GM19467 (cell line): Measurements from ENCODE around the gene MATN1.

ENCODE experiments used
- ATAC-seq: cut with Tn5 transposase; IDR thresholded peaks from one replicate; pipeline ENCODE4 v1.9.1; 2021; ENCODE audit warnings: mild to moderate bottlenecking, moderate library complexity; ENCODE audit not compliant: unreplicated experiment

Gene MATN1

DNA sequence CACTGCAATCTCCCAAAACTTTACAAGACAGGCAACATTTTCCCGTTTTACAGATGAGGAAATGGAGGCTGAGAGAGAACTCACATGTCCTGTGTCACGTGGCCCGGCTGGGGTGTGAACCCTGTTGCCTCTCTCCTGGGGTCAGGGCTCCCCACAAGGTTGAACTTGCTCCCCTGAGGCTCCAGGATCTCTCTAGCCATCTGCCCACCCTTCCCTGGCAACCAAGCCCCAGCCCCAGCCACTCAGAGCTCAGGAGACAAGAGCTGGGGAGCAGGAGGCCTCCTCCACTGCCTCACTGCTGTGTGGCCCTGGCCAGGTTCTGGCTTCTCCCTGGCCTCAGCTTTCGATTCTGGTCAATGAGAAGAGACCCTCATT is 22.4 kb upstream of the MATN1 start:
- no peak for ATAC-seq

DNA sequence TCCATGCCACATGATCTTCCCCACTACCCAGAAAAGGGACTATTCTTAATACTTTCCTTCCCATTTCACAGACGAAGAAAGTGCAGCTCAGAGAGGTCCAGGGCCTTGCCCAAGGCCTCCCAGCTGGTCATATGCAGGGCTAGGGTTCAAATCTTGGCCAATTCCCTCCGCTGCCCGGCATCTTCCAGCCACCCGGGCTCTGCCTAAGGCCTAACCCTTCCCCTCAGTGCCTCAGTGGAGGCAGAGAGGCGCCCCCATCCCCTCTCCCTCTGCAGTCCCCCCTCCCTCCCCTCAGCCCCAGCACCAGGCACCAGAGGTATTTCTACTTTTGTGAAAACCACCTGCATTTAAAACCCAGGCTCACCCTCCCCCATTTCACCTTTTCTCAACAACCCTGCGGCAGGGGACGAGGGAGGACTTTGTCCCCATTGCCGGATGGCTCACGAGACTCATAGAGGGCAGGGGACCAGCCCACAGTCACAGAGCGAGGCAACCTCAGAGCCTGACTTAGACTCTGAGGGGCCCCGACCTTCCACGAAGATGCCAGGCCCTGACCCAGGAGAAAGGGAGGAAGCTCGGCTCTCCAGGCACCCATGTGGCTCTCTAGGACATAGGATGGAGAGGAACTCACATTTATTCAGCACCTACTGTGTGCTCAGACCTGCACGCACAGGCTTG is 21.9 kb upstream of the MATN1 start:
- ATAC-seq: no peak

DNA sequence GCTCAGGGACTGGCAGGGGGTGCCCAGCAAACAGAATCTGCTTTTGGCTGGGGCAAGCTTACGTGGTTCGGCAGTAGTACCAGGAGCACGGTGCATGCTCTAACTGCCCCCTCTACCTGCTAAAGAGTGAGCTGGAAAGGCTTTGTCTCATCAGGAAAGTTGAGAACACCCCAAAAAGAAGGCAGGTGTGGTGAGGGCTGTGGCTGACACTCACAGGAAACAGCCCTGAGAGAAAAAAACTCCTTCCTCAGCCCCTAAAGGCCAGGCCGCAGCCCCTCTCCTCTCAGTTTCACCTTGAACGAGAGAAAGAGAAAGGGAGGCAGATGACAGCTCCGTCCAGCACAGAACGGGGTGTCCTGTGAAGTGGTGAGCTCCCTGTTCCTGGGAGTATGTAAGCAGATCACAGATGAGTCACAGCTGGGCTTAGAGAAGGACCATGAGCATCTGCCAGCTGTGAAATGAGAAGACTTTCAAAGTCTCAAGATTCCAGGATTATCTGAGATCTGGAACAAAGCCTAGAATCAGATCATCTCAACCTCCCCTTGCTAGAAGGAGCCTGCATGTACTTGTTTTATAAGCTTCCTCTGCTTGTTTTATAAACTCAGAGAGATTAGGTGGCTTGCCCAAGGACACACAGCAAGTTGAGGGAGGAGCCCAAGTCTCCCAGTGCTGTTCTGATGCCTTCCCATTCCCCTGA is 20.8 kb upstream of the MATN1 start:
- peak; percentile 29 for ATAC-seq

DNA sequence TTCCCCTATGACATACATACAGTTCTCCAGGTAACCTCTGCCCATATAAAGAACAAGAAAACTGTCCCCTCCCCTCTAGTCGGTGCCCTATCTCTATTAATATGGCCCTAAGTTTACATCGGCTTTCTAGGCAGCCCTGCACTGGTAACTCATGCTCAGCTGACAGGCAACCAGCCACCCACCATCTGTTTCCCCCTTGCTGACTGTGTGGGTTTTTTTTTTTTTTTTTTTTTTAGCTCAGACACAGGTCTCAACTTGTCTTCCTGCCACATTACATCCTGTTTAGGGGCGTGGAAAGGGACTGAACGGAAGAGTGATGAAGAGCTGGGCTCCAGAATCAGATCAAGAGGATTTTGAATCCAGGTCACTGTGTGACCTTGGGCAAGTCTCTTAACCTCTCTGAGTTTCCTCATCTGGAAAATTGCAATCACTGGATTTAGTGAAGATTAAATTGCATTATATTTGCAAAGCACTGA is 20.2 kb upstream of the MATN1 start:
- ATAC-seq: peak; percentile 33

DNA sequence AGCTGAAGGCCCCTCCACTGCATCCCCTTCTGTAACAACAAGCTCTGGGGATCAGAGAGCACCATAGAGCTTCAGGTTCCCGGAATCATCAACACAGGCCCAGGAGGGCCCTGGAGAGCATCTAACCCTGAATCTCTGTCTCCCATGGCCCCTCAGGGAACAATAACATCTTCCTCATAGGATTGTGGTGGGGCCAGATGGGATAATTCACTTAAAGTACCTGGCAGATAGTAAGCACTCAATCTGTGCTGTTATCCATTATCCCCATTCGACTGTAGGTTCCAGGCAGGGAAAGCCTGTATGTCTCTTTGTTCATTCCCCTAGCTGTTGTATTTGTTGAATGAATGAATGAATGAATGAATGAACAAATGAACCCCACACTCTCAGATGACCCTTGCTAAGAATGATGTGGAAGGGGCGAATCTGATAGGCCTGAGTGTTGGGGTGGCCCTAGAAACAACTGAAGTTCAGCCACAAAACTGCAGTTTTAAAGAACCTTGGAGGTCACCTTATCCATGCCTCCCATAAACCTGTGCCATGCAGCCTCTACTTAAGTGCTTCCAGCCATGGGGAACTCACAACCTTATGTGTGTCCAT is 19.7 kb upstream of the MATN1 start:
- no peak for ATAC-seq

DNA sequence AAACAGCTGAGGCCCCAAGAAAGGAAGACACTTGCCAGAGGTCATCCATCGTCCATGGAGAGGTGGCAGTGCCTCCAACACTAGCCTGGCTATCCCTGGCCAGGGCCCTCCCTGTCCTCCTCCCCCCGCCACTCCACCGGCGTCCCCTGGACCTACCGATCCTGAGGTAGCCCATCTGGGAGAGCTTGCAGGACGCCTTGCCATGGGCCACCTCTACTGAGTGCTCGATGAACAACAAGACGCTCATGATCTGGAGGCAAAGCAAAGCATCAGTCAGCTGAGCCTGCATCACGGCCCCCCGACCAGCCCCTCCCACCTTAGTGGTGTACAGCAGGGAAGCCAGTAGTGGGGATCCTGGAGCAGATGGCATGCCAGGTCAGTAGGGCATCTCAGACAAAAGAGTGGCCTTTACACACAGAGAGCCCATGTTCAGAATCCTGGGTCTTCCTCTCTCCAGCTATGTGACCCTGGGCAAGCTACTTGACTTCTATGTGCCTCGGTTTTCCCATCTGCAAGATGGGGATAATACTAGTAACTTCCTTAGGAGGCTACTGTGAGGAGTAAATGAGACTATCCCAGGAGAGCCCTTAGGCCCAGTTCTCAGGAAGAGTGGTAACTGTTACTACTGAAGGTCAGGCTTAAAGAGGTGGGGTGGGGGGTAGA is 19.0 kb upstream of the MATN1 start:
- ATAC-seq: no peak

DNA sequence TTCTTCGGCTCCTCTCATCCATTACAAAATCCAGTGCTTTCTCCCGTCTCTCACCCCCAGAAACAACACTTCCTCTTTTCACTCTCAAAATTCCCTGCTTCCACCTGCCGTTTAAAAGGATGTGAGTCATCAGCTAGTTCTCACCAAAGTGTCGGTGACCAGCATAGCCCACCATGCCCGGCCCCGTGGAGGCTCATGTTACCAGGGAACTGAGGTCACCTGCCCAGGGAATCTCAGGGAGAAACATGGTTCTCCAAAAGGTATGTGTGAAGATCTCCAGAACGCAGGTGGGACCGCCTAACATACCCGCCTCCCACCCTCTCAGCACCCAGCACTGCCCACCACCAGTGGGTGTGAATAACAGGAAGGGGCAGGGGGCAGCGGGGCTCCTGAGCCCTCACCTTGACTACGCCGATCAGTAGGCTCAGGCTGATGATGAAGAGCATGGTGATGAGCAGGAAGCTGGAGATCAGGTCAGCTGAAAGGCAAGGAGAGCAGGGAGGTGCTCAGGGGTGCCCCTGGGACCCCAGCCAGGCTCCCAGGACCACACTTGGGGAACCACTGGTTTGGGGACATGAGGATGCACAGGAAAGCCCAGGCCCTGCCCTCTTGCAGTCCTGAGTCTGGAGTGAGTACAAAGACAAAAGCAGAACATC is 18.0 kb upstream of the MATN1 start:
- ATAC-seq: no peak

DNA sequence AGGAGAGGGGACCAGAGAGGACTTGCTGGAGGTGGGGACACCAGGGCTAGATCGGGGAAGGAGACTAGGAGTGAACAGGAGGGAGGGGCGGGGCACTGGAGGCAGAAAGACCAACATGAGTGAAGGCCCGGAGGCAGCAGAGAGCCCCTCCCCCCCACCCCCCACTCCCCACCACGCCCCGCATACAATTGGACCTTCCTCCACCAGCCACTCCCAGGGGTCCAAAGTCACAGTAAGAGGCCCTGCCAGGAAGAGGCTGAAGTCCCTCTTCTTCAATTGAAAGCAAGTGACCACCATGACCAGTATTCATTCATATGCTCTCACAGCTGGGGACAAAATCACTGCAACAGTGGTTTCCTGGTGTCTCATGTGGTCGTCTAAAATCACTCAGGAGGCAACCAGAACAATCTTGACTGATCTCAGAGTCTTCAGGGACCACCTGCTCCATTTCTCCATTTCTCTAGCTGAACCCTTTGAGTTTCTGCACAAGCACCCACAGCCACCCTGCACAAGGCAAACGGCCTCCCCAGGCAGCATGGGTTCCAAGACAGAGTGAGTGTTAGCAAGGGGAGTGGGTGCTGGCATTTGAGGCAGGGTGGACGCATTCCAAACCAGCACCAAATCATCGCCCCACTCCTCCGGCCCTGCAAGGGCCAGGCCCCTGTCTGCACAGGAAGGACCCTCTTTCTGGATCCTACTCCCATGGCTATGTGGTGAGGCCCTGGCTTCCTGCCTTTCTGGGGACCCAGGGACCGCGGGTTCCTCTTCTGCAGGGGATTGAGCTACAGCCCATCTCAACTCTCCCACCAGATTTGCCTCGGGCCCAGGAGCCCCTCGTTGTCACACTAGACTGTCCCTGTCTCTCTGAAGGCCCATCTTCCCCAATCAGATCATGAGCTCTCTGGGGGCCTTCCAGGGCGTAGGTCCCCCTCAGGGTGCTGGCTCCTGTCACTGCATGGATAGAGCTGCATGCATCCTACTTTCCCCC is 17.2 kb upstream of the MATN1 start:
- ATAC-seq: no peak

DNA sequence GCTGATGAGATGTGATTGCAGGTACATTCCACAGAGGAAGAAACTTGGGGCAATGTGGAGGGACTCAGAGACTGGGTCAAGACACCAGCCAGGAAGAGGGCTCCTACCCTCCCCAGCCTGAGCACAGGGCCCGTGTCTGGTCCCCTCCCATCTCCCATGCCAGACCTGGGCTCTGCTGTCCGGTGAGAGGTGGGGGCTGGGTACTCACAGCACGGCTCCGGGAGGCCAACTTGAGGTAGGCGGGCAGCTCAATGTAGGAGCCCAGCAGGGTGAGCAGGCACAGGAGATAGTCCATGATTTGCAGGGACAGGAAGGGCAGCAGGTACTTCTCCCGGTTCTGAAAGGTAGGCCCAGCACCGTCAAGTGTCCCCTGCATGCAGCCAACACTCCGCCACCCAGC is 16.2 kb upstream of the MATN1 start:
- no peak for ATAC-seq

DNA sequence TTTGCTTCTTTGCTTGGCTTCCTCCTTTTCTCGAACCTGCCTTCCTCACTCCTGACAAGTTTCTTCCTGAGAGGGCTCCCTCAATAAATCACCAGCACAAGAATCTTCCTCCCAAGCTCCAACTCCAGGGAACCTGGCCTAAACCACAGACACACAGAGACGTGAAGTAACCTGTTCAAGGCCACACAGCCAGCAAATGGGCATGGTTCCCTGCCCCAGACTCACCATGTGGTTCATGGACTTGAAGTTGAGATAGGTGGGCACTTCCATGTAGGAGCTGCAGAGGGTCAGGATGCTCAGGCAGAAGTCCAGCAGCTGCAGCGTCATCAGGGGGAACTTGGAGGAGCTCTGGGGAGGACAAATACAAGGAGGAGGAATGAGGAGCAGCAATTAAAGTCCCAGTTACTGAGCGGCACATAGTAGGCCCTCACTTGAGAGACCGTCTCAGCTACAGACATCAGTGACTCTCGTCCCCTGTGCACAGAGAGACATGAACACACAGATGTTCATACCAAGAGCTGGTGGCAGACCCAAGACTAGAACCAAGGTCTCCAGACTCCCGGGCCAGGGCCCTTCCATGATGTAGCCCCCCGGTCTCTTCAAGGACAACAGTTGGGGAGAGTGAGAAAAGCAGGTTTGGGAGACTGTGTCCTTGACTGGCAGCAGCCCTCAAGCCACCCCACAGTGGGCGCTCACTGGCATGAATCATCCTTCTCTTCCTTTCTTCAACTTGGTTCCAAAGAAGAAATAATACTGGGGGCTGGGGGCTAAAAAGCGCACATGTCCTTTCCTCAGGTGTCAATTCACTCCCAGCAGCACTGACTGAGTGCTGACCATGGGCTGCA is 15.6 kb upstream of the MATN1 start:
- no peak for ATAC-seq

DNA sequence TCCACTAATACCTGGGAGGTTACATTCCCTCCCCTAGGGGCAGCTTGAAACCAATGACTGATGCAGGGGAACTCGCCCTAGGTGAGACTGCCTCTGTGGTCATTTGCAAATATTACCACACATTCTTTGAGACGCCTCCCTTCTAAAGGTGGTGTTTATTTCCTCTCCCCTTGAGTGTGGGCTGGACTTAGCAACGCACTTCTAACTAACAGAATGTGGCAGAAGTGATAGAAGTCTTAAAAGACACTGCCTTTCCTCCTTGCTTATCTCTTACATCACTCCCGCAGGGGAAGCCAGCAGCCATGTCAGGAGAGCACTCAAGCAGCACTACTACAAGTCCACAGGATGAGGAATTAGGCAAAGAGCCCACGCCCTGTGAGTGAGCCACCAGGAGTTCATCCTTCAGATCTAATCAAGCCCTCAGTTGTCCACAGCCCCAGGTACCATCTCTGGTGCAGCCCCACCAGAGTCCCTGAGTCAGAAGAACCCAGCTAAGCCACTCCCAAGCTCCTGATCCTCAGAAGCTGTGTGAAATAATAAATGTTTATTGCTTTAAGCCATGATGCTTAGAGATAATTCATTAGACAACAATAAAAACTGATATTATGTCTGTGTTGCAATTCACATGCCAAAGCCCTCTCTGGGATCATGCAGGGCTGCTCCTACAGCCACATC is 14.8 kb upstream of the MATN1 start:
- no peak for ATAC-seq

DNA sequence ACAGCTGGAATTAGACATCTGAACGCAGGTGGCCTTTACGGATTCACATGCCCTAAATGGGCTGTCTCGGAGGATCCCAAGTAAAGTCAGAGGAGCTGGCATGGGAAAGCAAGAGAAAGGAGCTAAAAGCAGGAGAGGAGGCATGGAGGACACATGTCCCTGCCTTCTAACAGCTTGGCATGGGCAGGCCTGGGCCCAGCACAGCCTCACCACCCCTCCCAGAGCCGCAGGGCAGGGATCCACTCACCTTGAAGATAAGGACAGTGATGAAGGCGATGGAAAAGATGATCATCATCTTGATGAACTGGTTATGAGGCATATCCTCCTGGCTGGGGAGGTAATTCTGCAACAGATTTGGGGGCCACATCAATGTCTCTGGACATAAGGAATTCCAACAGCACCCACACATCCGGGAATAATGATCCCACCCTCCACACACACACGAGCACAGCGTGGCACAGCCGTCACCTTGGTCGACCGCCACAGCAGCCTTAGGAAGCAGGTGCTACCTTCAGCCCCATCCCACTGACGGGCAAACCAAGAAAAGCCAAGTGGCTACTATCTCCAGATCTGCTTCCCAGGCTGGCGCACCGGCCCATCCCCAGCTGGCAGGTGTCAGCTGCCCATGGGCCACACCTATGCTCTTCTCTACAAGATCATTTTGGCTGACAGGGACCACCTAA is 14.1 kb upstream of the MATN1 start:
- ATAC-seq: no peak

DNA sequence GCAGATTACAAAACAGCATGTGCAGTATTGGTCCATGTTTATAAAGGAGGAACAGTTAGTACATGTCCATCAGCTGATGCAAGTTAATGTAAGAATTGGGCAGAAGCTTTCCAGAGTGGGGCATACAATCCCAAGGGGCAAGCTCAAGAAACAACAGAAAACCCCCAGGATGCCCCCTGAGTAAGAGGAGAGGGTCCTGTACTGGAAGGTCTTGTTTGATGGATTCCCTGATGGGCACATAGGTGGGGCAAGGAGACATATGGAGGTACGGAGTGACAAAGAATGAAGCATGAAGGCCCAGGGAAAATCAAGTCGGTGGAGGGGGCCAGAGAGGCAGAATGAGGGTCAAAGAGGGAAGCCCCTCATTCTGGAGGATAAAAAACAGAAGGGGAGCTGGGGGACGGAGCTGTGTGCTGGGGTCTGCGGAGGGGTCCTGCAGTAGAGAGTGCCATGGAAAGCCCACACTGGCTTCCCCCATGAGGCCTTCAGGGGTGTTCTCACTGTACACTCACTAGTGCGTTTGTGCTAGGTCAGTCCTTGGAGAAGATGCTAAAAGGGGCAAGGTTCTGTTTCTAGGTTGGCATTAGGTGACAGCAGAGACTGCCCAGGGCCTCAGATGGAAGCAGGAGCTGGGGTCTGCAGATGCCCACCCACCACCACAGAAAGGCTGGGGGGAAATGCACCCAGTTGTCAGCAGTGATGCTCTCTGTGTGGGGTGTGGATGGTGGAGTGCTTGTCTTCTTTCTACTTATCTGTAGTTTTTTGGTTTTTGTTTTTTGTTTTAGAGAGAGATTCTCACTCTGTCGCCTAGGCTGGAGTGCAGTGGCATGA is 12.5 kb upstream of the MATN1 start:
- ATAC-seq: no peak

DNA sequence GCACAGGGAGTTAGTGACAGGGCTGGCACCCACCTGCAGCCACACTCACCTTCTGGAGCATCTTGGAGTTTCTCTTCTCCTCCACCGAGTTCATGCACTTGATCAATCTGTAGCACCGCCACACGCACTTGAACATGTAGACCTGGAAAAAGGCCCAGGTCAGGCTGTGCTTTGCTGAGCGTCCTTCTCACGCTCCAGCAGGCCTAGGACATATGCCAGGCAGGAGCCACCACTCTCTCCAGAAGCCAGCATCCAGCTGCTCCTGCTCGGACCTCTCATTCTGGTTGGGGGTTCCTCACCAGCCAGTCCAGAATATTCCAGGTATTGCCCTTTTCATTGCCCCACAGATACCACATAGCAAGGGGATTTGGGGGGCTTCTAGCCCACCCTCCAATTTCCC is 11.7 kb upstream of the MATN1 start:
- ATAC-seq: no peak

DNA sequence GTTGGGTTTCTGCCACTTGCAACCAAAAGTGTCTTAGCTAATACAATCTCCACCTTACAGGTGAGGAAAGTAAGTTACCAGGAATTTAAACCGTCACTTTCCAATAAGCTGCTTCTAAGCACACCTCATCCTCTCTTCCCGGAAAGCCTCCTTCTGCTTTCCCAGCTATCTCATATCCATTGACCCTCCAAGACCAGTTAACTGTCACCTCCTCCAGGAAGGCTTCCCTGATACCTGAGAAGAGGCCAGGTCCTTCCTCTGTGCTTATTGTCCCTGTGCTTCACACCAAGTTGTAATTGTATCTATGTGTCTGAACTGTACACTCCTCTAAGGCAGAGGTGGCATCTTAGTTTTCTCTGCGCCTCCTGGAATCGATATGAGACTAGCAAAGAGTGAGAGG is 11.2 kb upstream of the MATN1 start:
- ATAC-seq: no peak

DNA sequence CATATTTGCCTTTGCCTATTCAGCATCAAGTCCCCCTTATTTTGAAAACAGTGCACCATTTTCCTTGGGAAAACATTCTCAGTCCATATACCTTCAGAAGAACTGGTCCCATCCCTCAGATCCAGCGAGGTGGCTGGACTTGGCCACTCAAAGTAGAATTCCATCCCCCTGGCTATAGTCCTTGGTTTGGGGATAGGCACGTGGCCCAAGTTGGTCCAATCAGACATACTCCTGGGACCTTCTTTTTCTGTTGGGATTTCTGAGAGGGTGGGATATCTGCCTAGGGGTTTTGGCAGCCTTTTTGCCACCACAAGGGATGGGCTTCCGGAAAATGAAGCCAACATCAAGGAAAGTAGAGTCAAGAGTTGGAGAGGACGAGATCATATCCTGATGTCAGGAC is 10.7 kb upstream of the MATN1 start:
- ATAC-seq: no peak

DNA sequence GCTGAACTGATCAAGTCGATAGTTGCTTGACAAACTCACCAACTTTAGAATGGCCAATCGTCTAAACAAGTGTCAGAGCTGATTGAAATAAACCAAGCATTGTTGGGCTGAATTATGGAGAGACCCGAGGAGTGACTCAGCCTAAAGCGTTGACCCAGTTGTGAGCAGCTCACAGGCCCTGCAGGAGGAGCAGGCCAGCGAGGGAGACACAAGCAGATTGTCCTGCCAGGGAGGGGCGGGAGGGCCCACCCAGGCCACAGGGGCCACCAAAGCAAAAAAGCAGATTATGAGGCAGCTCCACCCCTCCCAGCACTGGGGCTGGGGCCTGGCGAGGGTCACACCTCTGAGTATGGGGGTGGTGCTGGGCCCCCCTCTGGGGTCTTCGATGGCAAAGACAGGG is 10.1 kb upstream of the MATN1 start:
- no peak for ATAC-seq
